ENCODE results near the gene SPATA31D3. TPM values are rescaled to one million over a fixed set of nuclear protein-coding genes. Genes with fewer than 3 reads are reported as not detected.
"Not testable (repeated sequence)": the region's sequence is repeated elsewhere in the genome, so short reads cannot be mapped to it uniquely, and the experiment has no call there.

The SPATA31D3 gene
- total RNA-seq, 1 donor from 2014 or later: not detected

DNA sequence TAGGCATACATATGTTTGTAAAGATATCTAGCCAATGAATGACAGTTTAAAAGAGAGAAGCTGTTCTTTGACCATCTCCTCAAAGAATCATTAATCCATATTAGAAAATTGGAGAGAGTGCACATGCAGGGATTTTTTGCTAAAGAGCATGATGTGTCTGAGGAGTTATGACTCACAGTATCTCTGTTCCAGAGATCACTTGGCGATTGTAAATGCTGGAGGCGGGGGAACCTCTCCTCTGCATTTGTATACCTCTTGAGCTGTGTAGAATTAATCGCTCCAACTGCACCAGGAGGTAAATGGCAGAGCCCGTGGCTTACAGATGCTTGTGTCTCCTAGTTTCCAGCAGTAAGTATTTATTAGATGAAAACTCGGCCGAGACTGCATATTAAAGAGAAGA, 41.6 kb downstream of the SPATA31D3 start:
- no peaks in the 10 kb centered on the region for H3K27me3 ChIP-seq
- H3K9me3 ChIP-seq: no peaks in the 10 kb centered on the region
- no peaks in the 10 kb centered on the region for H3K4me1 ChIP-seq
- intact Hi-C loops (cut with DNase I): no loop called here
- ATAC-seq (no peak), DNase-seq (no peak)
- TF ChIP-seq CTCF (IDR thresholded peaks at IDR 0.05): no peak
- H3K4me3 ChIP-seq: no peak overlapping the region
- H3K27ac ChIP-seq: no peak overlapping the region
- H3K36me3 ChIP-seq: no peaks in the 10 kb centered on the region

DNA sequence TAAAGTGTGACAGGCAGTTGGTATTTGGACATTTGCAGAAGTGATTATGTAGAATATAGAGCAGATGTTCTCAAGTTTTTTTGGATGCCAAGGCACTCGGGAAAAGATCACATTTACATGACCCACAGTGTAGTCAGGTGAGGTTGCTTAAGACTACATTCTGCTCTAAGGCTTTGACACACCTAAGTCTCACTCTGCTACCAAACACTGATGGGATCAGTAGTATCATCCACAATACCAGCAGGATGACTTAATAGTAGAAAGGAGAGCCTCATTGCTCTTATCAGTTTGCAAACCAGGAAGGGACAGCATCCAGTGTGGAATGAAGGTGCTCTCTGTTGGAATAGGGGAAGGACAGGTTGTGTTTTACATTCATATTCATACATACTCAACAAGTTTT, 42.8 kb downstream of the SPATA31D3 start:
- Histone ChIP-seq H3K27me3 (no peaks in the 10 kb centered on the region), H3K4me1 (no peaks in the 10 kb centered on the region), H3K4me3 (no peak overlapping the region), H3K27ac (no peak overlapping the region), H3K9me3 (no peaks in the 10 kb centered on the region), H3K36me3 (no peaks in the 10 kb centered on the region)
- no peak for TF ChIP-seq CTCF (IDR thresholded peaks at IDR 0.05)
- intact Hi-C loops (cut with DNase I): no loop called here
- ATAC-seq (no peak), DNase-seq (no peak)

DNA sequence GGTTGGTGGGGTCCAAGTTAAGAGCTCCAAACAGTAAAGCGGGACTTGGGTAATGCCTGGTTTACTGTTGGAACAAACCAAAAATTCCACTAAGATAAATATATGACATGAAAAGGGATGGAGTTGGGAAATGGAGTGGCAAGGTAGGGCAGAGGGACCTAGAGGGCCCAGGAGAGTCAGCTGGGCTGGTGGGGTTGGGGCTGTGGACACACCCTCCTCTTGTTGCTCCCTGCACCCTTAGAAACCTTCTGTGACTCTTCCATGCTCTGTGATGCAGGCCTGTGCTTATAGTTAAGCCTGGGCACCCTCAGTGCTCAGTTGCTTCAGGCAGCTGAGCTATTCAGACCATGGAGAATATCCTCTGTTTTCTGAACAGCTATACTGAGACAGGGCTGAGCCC, 45.2 kb downstream of the SPATA31D3 start, which contains the start of gene SPATA31D1:
TSS of gene SPATA31D1 (plus strand) at position 301 of the 400 bp plus-strand sequence. CDS start at position 348, 47 bp downstream.
- ATAC-seq; H3K27me3 ChIP-seq; intact Hi-C loops (cut with DNase I); H3K9me3 ChIP-seq; DNase-seq; H3K4me1 ChIP-seq; H3K27ac ChIP-seq; H3K4me3 ChIP-seq; H3K36me3 ChIP-seq: not testable (repeated sequence)

DNA sequence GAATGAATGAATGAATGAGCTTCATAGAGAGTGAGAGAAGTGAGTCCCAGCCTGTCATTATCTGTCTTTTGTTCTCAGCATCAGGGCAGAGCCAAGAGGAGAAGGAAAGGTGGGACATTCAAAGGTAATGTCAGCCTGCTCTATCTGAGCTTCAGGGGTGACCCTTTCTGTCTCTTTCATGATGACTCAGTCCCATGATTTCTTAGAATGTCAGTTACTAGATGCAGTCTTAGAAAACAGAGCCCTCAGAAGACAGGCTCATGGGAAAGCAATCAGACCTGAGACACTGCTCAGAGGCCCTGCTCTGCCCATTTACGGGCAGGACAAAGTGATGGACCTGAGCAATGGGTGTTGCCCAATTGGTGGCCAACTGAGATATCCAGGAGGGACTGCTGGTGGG, 46.4 kb downstream of the SPATA31D3 start:
- intact Hi-C loops (cut with DNase I): no loop called here
- Histone ChIP-seq H3K27me3 (no peaks in the 10 kb centered on the region), H3K9me3 (no peaks in the 10 kb centered on the region), H3K36me3 (no peaks in the 10 kb centered on the region), H3K4me1 (no peaks in the 10 kb centered on the region), H3K4me3 (no peak overlapping the region), H3K27ac (no peak overlapping the region)
- no peak for TF ChIP-seq CTCF (IDR thresholded peaks at IDR 0.05)
- DNase-seq: no peak
- no peak for ATAC-seq

- Histone ChIP-seq H3K27ac (no peak overlapping the region), H3K9me3 (no peaks in the 10 kb centered on the region), H3K36me3 (no peaks in the 10 kb centered on the region), H3K4me3 (no peak overlapping the region), H3K27me3 (no peaks in the 10 kb centered on the region), H3K4me1 (no peaks in the 10 kb centered on the region)
- DNase-seq (no peak), ATAC-seq (no peak)
- intact Hi-C loops (cut with DNase I): no loop called here
- no peak for TF ChIP-seq CTCF (IDR thresholded peaks at IDR 0.05)
Measured at GRCh38 chr9:81993656-81994055, 50.4 kb downstream of the SPATA31D3 start.

Other genes with a start within 250 kb of the SPATA31D3 start
- not detected for gene SPATA31D4, start 15.1 kb upstream of the SPATA31D3 start, total RNA-seq
- not detected for gene SPATA31D1, start 45.3 kb downstream of the SPATA31D3 start, total RNA-seq

Measured in upper lobe of right lung (tissue), 1 donor.